H1 (cell line): ENCODE data around the gene CCDC178. TPM values are rescaled to one million over a fixed set of nuclear protein-coding genes. Genes with fewer than 3 reads are reported as not detected.

Experiments
- CBX5 ChIP-seq: fragments of 300-800, 300-1000 bp; sonication (generic); IDR thresholded peaks from 2 replicates; pipeline ENCODE4 v1.7.1; 2016; ENCODE audit warnings: antibody characterized with exemption, low read length, low read depth
- JUN ChIP-seq: IDR thresholded peaks from 2 replicates; pipeline ENCODE4 v1.6.1; 2011; ENCODE audit warnings: low read depth, mild to moderate bottlenecking, improper control_type of control experiment, low read length
- KDM5A ChIP-seq: fragments of 200-600 bp; IDR thresholded peaks from 2 replicates; pipeline ENCODE4 v1.7.1; 2012; ENCODE audit warnings: mild to moderate bottlenecking, low read length, inconsistent platforms, mixed read lengths
- PHF8 ChIP-seq: fragments of 200-600 bp; sonication (generic); conservative IDR thresholded peaks from 2 replicates; pipeline ENCODE4 v1.7.1; 2012; ENCODE audit warnings: low read depth, mild to moderate bottlenecking, inconsistent platforms, low read length, moderate library complexity
- RAD21 ChIP-seq, 2 experiments: IDR thresholded peaks in 1 of 2; conservative IDR thresholded peaks in 1 of 2; 2 replicates each; pipeline ENCODE4 v1.6.1; 2011; ENCODE audit warnings: low read depth in 2 of 2, low read length in 2 of 2, improper control_type of control experiment in 1 of 2, inconsistent platforms in 1 of 2, mild to moderate bottlenecking in 1 of 2, moderate library complexity in 1 of 2
- RXRA ChIP-seq: IDR thresholded peaks from 2 replicates; pipeline ENCODE4 v1.6.1; 2011; ENCODE audit warnings: low read depth, mild to moderate bottlenecking, low read length, moderate library complexity; ENCODE audit not compliant: insufficient read depth
- SIX5 ChIP-seq: IDR thresholded peaks from 2 replicates; pipeline ENCODE4 v1.6.1; 2011; ENCODE audit warnings: mild to moderate bottlenecking, low read depth, low read length
- SP1 ChIP-seq: IDR thresholded peaks from 2 replicates; pipeline ENCODE4 v1.6.1; 2011; ENCODE audit warnings: low read depth, low read length
- TAF1 ChIP-seq: IDR thresholded peaks from 2 replicates; pipeline ENCODE4 v1.6.1; 2011; ENCODE audit warnings: mild to moderate bottlenecking, low read depth, low read length
- polyA plus RNA-seq, 7 experiments: library from polyadenylated mRNA; depleted of rRNA in 3 of 7; stranded (reverse) in 5 of 7; unstranded in 2 of 7; fragments of >200 nt in 5 of 7; fragments of 200-250 nt in 2 of 7; gene quantifications; 1 replicate in 5 of 7; 2 replicates in 1 of 7; 4 replicates in 1 of 7; pipeline versions ENCODE4 v1.2.1 to v1.2.3, GENCODE V29; 2011 to 2013; ENCODE audit warnings: missing spikeins in 2 of 7, mixed read lengths in 2 of 7
- total RNA-seq: library from RNA; stranded (reverse); fragmentation: NEBNext Ultra II Directional; extraction: Animal tissue kit (Norgen Biotek cat#: 25700); gene quantifications from 2 replicates; pipeline ENCODE4 v1.2.1, GENCODE V29; 2021
- TF ChIP-seq, protein P1 (sequence below): fragments of 300-600 bp; sonication (generic); IDR thresholded peaks from 2 replicates; pipeline ENCODE4 v1.7.1; 2012; ENCODE audit warnings: low read length, moderate library complexity, mild to moderate bottlenecking, inconsistent platforms; ENCODE audit not compliant: insufficient replicate concordance
- TF ChIP-seq, protein P2 (sequence below): IDR thresholded peaks from 2 replicates; pipeline ENCODE4 v1.6.1; 2012; ENCODE audit warnings: inconsistent platforms

The CCDC178 gene
- total and polyA plus RNA-seq, 2 of the 8 experiments (the other 6 are each of a cell fraction or from before 2014, with no cell fraction given): not detected

DNA sequence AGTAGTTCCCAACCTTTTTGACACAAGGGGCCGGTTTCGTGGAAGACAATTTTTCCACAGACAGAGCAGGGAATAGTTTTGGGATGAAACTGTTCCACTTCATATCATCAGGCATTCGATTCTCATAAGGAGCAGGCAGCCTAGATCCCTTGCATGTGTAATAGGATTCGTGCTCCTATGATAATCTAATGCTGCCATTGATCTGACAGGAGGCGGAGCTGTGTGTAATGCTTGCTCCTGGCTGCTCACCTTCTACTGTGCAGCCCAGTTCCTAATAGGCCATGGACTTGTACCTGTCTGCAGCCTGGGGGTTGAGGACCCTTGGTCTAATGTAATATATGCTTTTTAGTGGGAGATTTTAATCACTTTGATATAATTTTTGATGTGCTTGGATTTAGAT, 479.0 kb downstream of the CCDC178 start (continued):
- TF ChIP-seq, protein P1, sequence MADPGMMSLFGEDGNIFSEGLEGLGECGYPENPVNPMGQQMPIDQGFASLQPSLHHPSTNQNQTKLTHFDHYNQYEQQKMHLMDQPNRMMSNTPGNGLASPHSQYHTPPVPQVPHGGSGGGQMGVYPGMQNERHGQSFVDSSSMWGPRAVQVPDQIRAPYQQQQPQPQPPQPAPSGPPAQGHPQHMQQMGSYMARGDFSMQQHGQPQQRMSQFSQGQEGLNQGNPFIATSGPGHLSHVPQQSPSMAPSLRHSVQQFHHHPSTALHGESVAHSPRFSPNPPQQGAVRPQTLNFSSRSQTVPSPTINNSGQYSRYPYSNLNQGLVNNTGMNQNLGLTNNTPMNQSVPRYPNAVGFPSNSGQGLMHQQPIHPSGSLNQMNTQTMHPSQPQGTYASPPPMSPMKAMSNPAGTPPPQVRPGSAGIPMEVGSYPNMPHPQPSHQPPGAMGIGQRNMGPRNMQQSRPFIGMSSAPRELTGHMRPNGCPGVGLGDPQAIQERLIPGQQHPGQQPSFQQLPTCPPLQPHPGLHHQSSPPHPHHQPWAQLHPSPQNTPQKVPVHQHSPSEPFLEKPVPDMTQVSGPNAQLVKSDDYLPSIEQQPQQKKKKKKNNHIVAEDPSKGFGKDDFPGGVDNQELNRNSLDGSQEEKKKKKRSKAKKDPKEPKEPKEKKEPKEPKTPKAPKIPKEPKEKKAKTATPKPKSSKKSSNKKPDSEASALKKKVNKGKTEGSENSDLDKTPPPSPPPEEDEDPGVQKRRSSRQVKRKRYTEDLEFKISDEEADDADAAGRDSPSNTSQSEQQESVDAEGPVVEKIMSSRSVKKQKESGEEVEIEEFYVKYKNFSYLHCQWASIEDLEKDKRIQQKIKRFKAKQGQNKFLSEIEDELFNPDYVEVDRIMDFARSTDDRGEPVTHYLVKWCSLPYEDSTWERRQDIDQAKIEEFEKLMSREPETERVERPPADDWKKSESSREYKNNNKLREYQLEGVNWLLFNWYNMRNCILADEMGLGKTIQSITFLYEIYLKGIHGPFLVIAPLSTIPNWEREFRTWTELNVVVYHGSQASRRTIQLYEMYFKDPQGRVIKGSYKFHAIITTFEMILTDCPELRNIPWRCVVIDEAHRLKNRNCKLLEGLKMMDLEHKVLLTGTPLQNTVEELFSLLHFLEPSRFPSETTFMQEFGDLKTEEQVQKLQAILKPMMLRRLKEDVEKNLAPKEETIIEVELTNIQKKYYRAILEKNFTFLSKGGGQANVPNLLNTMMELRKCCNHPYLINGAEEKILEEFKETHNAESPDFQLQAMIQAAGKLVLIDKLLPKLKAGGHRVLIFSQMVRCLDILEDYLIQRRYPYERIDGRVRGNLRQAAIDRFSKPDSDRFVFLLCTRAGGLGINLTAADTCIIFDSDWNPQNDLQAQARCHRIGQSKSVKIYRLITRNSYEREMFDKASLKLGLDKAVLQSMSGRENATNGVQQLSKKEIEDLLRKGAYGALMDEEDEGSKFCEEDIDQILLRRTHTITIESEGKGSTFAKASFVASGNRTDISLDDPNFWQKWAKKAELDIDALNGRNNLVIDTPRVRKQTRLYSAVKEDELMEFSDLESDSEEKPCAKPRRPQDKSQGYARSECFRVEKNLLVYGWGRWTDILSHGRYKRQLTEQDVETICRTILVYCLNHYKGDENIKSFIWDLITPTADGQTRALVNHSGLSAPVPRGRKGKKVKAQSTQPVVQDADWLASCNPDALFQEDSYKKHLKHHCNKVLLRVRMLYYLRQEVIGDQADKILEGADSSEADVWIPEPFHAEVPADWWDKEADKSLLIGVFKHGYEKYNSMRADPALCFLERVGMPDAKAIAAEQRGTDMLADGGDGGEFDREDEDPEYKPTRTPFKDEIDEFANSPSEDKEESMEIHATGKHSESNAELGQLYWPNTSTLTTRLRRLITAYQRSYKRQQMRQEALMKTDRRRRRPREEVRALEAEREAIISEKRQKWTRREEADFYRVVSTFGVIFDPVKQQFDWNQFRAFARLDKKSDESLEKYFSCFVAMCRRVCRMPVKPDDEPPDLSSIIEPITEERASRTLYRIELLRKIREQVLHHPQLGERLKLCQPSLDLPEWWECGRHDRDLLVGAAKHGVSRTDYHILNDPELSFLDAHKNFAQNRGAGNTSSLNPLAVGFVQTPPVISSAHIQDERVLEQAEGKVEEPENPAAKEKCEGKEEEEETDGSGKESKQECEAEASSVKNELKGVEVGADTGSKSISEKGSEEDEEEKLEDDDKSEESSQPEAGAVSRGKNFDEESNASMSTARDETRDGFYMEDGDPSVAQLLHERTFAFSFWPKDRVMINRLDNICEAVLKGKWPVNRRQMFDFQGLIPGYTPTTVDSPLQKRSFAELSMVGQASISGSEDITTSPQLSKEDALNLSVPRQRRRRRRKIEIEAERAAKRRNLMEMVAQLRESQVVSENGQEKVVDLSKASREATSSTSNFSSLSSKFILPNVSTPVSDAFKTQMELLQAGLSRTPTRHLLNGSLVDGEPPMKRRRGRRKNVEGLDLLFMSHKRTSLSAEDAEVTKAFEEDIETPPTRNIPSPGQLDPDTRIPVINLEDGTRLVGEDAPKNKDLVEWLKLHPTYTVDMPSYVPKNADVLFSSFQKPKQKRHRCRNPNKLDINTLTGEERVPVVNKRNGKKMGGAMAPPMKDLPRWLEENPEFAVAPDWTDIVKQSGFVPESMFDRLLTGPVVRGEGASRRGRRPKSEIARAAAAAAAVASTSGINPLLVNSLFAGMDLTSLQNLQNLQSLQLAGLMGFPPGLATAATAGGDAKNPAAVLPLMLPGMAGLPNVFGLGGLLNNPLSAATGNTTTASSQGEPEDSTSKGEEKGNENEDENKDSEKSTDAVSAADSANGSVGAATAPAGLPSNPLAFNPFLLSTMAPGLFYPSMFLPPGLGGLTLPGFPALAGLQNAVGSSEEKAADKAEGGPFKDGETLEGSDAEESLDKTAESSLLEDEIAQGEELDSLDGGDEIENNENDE: no peak
- TF ChIP-seq TAF1 (no peak), PHF8 (no peak), JUN (no peak), RXRA (no peak), CBX5 (no peak), SIX5 (no peak), SP1 (no peak), KDM5A (no peak), RAD21 (IDR thresholded peaks at IDR 0.05 in 1 of 2, conservative IDR thresholded peaks at IDR 0.05 in 1 of 2; ENCODE audit: low read depth in 2 of 2, low read length in 2 of 2) (no peak)
- TF ChIP-seq, protein P2, sequence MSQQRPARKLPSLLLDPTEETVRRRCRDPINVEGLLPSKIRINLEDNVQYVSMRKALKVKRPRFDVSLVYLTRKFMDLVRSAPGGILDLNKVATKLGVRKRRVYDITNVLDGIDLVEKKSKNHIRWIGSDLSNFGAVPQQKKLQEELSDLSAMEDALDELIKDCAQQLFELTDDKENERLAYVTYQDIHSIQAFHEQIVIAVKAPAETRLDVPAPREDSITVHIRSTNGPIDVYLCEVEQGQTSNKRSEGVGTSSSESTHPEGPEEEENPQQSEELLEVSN: no peak
